H1 (cell line): ENCODE results near the gene RPL38. TPM values are rescaled to one million over a fixed set of nuclear protein-coding genes. Genes with fewer than 3 reads are reported as not detected.

Experiments
- CTCF ChIA-PET: fragments of 300-600 bp; sonication (Branson Sonifier 250); formaldehyde crosslinking; loops from one replicate; lab custom pipeline; 2021; ENCODE audit not compliant: partially characterized antibody; lab: Charles Lee
- POLR2A ChIA-PET: fragments of 300-600 bp; sonication (Branson Sonifier 250); formaldehyde crosslinking; loops from one replicate; lab custom pipeline; 2021; ENCODE audit warnings: inconsistent platforms; ENCODE audit not compliant: partially characterized antibody; lab: Charles Lee
- DNase-seq, 2 experiments: peaks; one replicate each; pipeline versions ENCODE4 v3.0.0 to v3.0.0-alpha.2; 2010 to 2022; ENCODE audit warnings: low spot score in 2 of 2, low read depth in 1 of 2, mixed read lengths in 1 of 2
- FAIRE-seq: peaks from 2 replicates; lab custom pipeline; 2011; peaks lifted over from hg19 to GRCh38; lab: Jason Lieb, UNC
- H2AFZ ChIP-seq: 2 replicates; pipeline ENCODE4 v1.8.1; 2012; ENCODE audit warnings: low read length, inconsistent platforms
- H2AK5ac ChIP-seq: 2 replicates; pipeline ENCODE4 v1.6.1; 2013; ENCODE audit warnings: low read depth, low read length
- H2BK120ac ChIP-seq: replicated peaks from 2 replicates; pipeline ENCODE3; 2013; ENCODE audit warnings: low read depth, low read length, inconsistent platforms
- H2BK12ac ChIP-seq: 2 replicates; pipeline ENCODE4 v1.6.1; 2013; ENCODE audit warnings: low read depth, low read length
- H2BK15ac ChIP-seq: 2 replicates; pipeline ENCODE4 v1.6.1; 2013; ENCODE audit warnings: low read length
- H2BK20ac ChIP-seq: 2 replicates; pipeline ENCODE4 v1.6.1; 2013; ENCODE audit warnings: low read length
- H2BK5ac ChIP-seq: 2 replicates; pipeline ENCODE4 v1.6.1; 2013; ENCODE audit warnings: low read depth, low read length
- H3K14ac ChIP-seq: 2 replicates; pipeline ENCODE4 v1.6.1; 2013; ENCODE audit warnings: inconsistent platforms; ENCODE audit not compliant: insufficient read length
- H3K18ac ChIP-seq: 2 replicates; pipeline ENCODE4 v1.6.1; 2013; ENCODE audit warnings: low read length; ENCODE audit errors: extremely low read depth
- H3K23ac ChIP-seq: 2 replicates; pipeline ENCODE4 v1.6.1; 2013; ENCODE audit warnings: inconsistent platforms; ENCODE audit not compliant: insufficient read length
- H3K23me2 ChIP-seq: 2 replicates; pipeline ENCODE4 v1.6.1; 2013; ENCODE audit warnings: low read depth, low read length
- H3K27ac ChIP-seq: 2 replicates; pipeline ENCODE4 v1.6.1; 2011; ENCODE audit warnings: low read depth, low read length, inconsistent platforms
- H3K27me3 ChIP-seq, 4 experiments: replicated peaks in 1 of 4; 1 replicate in 1 of 4; 2 replicates in 3 of 4; pipeline versions ENCODE4 v1.6.1 to v1.8.1; 2011 to 2013; ENCODE audit warnings: low read length in 3 of 4, mild to moderate bottlenecking in 3 of 4, inconsistent platforms in 2 of 4, mixed read lengths in 2 of 4, moderate library complexity in 1 of 4; ENCODE audit not compliant: control insufficient read depth in 3 of 4, insufficient read depth in 3 of 4; ENCODE audit errors: extremely low read depth in 1 of 4
- H3K36me3 ChIP-seq, 4 experiments: 2 replicates each; pipeline versions ENCODE4 v1.6.1 to v1.8.1; 2011 to 2013; ENCODE audit warnings: mild to moderate bottlenecking in 4 of 4, low read length in 3 of 4, moderate library complexity in 2 of 4, control low read depth in 1 of 4, inconsistent platforms in 1 of 4; ENCODE audit not compliant: insufficient read depth in 4 of 4, control insufficient read depth in 2 of 4
- H3K4ac ChIP-seq: replicated peaks from 2 replicates; pipeline ENCODE3; 2013; ENCODE audit warnings: low read length, low read depth, mixed read lengths, inconsistent platforms; ENCODE audit not compliant: insufficient read length
- H3K4me1 ChIP-seq, 4 experiments: replicated peaks in 1 of 4; 1 replicate in 1 of 4; 2 replicates in 3 of 4; pipeline versions ENCODE4 v1.6.1 to v1.8.1; 2011 to 2013; ENCODE audit warnings: low read length in 3 of 4, inconsistent platforms in 2 of 4, mixed read lengths in 1 of 4; ENCODE audit not compliant: insufficient read depth in 4 of 4, control insufficient read depth in 3 of 4
- H3K4me2 ChIP-seq, 2 experiments: 2 replicates each; pipeline versions ENCODE4 v1.6.1 to v1.8.1; 2011 to 2013; ENCODE audit warnings: low read depth in 2 of 2, low read length in 2 of 2, control low read depth in 1 of 2, inconsistent platforms in 1 of 2, mild to moderate bottlenecking in 1 of 2; ENCODE audit not compliant: insufficient read depth in 1 of 2
- H3K4me3 ChIP-seq, 4 experiments: fragments of 200-600, 300-600 bp in 1 of 4; sonication (generic), shearing (Covaris generic), sonication (Bioruptor Twin) in 1 of 4; 2 replicates each; pipeline versions ENCODE4 v1.5.1 to v1.8.1; 2011 to 2016; ENCODE audit warnings: low read length in 4 of 4, low read depth in 3 of 4, control low read depth in 2 of 4, inconsistent platforms in 2 of 4, mild to moderate bottlenecking in 2 of 4, mixed read lengths in 1 of 4, moderate library complexity in 1 of 4; ENCODE audit not compliant: insufficient read depth in 2 of 4; ENCODE audit errors: extremely low read depth in 1 of 4
- H3K56ac ChIP-seq: replicated peaks from 2 replicates; pipeline ENCODE3; 2013; ENCODE audit warnings: low read depth, mild to moderate bottlenecking, mixed read lengths, low read length, inconsistent platforms; ENCODE audit not compliant: insufficient read length
- H3K79me1 ChIP-seq: 2 replicates; pipeline ENCODE4 v1.6.1; 2013; ENCODE audit warnings: low read depth, low read length, control low read depth
- H3K79me2 ChIP-seq, 2 experiments: 2 replicates each; pipeline versions ENCODE4 v1.6.1 to v1.8.1; 2012 to 2013; ENCODE audit warnings: low read length in 2 of 2, mild to moderate bottlenecking in 2 of 2, inconsistent platforms in 1 of 2; ENCODE audit not compliant: insufficient read depth in 2 of 2, control insufficient read depth in 1 of 2
- H3K9ac ChIP-seq, 4 experiments: replicated peaks in 1 of 4; 1 replicate in 1 of 4; 2 replicates in 3 of 4; pipeline versions ENCODE4 v1.6.1 to v1.8.1; 2011 to 2013; ENCODE audit warnings: low read depth in 3 of 4, low read length in 3 of 4, control low read depth in 2 of 4, mild to moderate bottlenecking in 2 of 4, moderate library complexity in 2 of 4, inconsistent platforms in 1 of 4; ENCODE audit errors: extremely low read depth in 1 of 4
- H3K9me3 ChIP-seq, 2 experiments: 2 replicates each; pipeline versions ENCODE4 v1.6.1 to v1.8.1; 2012 to 2013; ENCODE audit warnings: mild to moderate bottlenecking in 2 of 2, moderate library complexity in 2 of 2, control low read depth in 1 of 2, inconsistent platforms in 1 of 2, low read depth in 1 of 2, low read length in 1 of 2, mixed read lengths in 1 of 2; ENCODE audit not compliant: insufficient read depth in 2 of 2
- H4K20me1 ChIP-seq, 2 experiments: replicated peaks in 1 of 2; 2 replicates each; pipeline versions ENCODE3 to v1.8.1; 2011 to 2013; ENCODE audit warnings: inconsistent platforms in 2 of 2, low read length in 2 of 2, mild to moderate bottlenecking in 1 of 2; ENCODE audit not compliant: insufficient read depth in 2 of 2, control insufficient read depth in 1 of 2
- H4K5ac ChIP-seq: 2 replicates; pipeline ENCODE4 v1.6.1; 2013; ENCODE audit warnings: low read length, low read depth, mixed read lengths, inconsistent platforms; ENCODE audit not compliant: insufficient read length
- H4K8ac ChIP-seq: 2 replicates; pipeline ENCODE4 v1.8.0; 2013; ENCODE audit warnings: mild to moderate bottlenecking, moderate library complexity, low read length, inconsistent platforms; ENCODE audit not compliant: insufficient read depth; ENCODE audit errors: extremely low read depth
- H4K91ac ChIP-seq: replicated peaks from 2 replicates; pipeline ENCODE3; 2013; ENCODE audit warnings: low read length, mixed read lengths, inconsistent platforms; ENCODE audit not compliant: insufficient read length
- BCL11A ChIP-seq, 2 experiments: IDR thresholded peaks; one replicate each; pipeline ENCODE4 v1.6.1; 2011; ENCODE audit warnings: low read depth in 2 of 2, low read length in 2 of 2, mild to moderate bottlenecking in 2 of 2
- CBX8 ChIP-seq: fragments of 300-800, 300-1000 bp; sonication (generic); IDR thresholded peaks from 2 replicates; pipeline ENCODE4 v1.7.1; 2016; ENCODE audit warnings: low read depth, low read length, borderline replicate concordance
- CEBPB ChIP-seq: IDR thresholded peaks from 2 replicates; pipeline ENCODE4 v1.6.1; 2012; ENCODE audit warnings: low read depth, low read length
- CHD1 ChIP-seq: IDR thresholded peaks from 2 replicates; pipeline ENCODE4 v1.6.1; 2012; ENCODE audit warnings: low read depth, low read length, improper control_type of control experiment
- E2F6 ChIP-seq: IDR thresholded peaks from 2 replicates; pipeline ENCODE4 v1.6.1; 2012; ENCODE audit warnings: inconsistent platforms
- KDM1A ChIP-seq: fragments of 200-600, 300-600 bp; sonication (generic); IDR thresholded peaks from 2 replicates; pipeline ENCODE4 v1.7.1; 2016; ENCODE audit warnings: mild to moderate bottlenecking, low read length, borderline replicate concordance
- RXRA ChIP-seq: IDR thresholded peaks from 2 replicates; pipeline ENCODE4 v1.6.1; 2011; ENCODE audit warnings: low read depth, mild to moderate bottlenecking, low read length, moderate library complexity; ENCODE audit not compliant: insufficient read depth
- SIRT6 ChIP-seq: IDR thresholded peaks from one replicate; pipeline ENCODE4 v1.7.1; 2012; ENCODE audit warnings: low read length, inconsistent platforms
- SP2 ChIP-seq: IDR thresholded peaks from 2 replicates; pipeline ENCODE4 v1.6.1; 2012; ENCODE audit warnings: mild to moderate bottlenecking, low read length, inconsistent platforms
- SUZ12 ChIP-seq: fragments of 200-600 bp; sonication (generic); IDR thresholded peaks from 2 replicates; pipeline ENCODE4 v1.6.1; 2012; ENCODE audit warnings: mild to moderate bottlenecking, inconsistent platforms, low read length, moderate library complexity, mixed read lengths
- TCF12 ChIP-seq: IDR thresholded peaks from 2 replicates; pipeline ENCODE4 v1.6.1; 2011; ENCODE audit warnings: low read depth, mild to moderate bottlenecking, low read length
- WGBS, 2 experiments: shearing (Covaris generic) in 1 of 2; methylation state at CpG; one replicate each; pipeline versions ENCODE4 v1.1.6 to v1.1.7; 2013 to 2015; ENCODE audit warnings: low lambda C conversion rate in 2 of 2, mixed read lengths in 2 of 2, inconsistent platforms in 1 of 2, low coverage in 1 of 2, missing lambda C conversion rate in 1 of 2; ENCODE audit not compliant: insufficient replicate concordance in 2 of 2, insufficient coverage in 1 of 2, insufficient read length in 1 of 2; ENCODE audit errors: extremely low coverage in 1 of 2, missing lambda C conversion rate in 1 of 2; 5-methylcytosine and 5-hydroxymethylcytosine counted together
- polyA plus RNA-seq, 7 experiments: library from polyadenylated mRNA; depleted of rRNA in 3 of 7; stranded (reverse) in 5 of 7; unstranded in 2 of 7; fragments of >200 nt in 5 of 7; fragments of 200-250 nt in 2 of 7; gene quantifications; 1 replicate in 5 of 7; 2 replicates in 1 of 7; 4 replicates in 1 of 7; pipeline versions ENCODE4 v1.2.1 to v1.2.3, GENCODE V29; 2011 to 2013; ENCODE audit warnings: missing spikeins in 2 of 7, mixed read lengths in 2 of 7
- total RNA-seq: library from RNA; stranded (reverse); fragmentation: NEBNext Ultra II Directional; extraction: Animal tissue kit (Norgen Biotek cat#: 25700); gene quantifications from 2 replicates; pipeline ENCODE4 v1.2.1, GENCODE V29; 2021

The RPL38 gene
- total and polyA plus RNA-seq, 2 of the 8 experiments (the other 6 are each of a cell fraction or from before 2014, with no cell fraction given), result 412 to 1,195 TPM

DNA sequence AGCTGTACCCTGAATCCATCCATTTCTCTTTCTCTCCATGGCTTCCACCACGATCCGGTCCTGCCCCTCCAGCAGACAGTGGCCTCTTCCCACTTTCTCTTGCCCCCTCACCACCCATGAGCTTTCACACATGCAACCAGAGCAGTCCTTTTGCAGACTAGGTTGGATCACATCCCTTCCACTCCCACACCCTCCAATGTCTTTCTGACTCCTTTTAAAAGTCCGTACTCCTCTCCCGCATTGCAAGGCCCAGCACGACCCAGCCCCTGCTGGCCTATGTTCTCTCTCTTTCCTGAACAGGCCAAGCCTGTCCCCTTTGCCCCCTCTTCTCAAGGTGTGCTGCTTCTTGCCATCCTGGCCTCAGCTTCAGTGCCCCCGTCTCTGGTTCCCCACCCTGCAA lies 48.1 kb downstream of the RPL38 start:
- H3K79me2 ChIP-seq, result no peaks in the 10 kb centered on the region
- no peak for DNase-seq
- H3K4me2 ChIP-seq, result no peak overlapping the region
- peaks cover 0 to 4% of the 10 kb centered on the region in 2 experiments for H4K20me1 ChIP-seq
- no peaks in the 10 kb centered on the region for H3K23me2 ChIP-seq
- no peak overlapping the region for H3K27ac ChIP-seq
- no peak overlapping the region for H2AFZ ChIP-seq
- H4K8ac ChIP-seq, result no peak overlapping the region
- WGBS, 2 experiments, result 95% methylated on average over 6 of the region's 6 CpGs; no CpG with 5 or more reads in 1 of the 2 experiments
- H3K79me1 ChIP-seq, result no peaks in the 10 kb centered on the region
- H2BK12ac ChIP-seq, result 0 out of 2 replicates have a peak overlapping the region, but pooled peaks have one; percentile 17
- FAIRE-seq, result no peak
- ChIA-PET CTCF (interaction anchor here (0.8 to 2.4 kb wide), 3 partner anchors 9 to 70 kb away, joined by 3 to 11 read pairs (median 7); no protein-coding TSS in a partner anchor), POLR2A (interaction anchor here (0.7 to 2.8 kb wide), 3 partner anchors 9 to 40 kb away, joined by 3 to 9 read pairs (median 6); no protein-coding TSS in a partner anchor)
- no peak overlapping the region for H2BK5ac ChIP-seq
- H3K4me3 ChIP-seq, result no peak overlapping the region
- 0 out of 2 replicates have a peak overlapping the region, but pooled peaks have one; percentile 48 for H2BK20ac ChIP-seq
- no peaks in the 10 kb centered on the region for H3K27me3 ChIP-seq
- H2AK5ac ChIP-seq, result no peak overlapping the region
- no peak overlapping the region for H2BK15ac ChIP-seq
- H3K9me3 ChIP-seq, result 0 out of 4 replicates have a peak, but pooled peaks cover 0 to 4% of the 10 kb centered on the region in 2 experiments
- H3K4ac ChIP-seq, result no peak overlapping the region
- no peak overlapping the region for H3K56ac ChIP-seq
- H3K36me3 ChIP-seq, result no peaks in the 10 kb centered on the region
- no peak overlapping the region for H4K5ac ChIP-seq
- H3K9ac ChIP-seq, result no peak overlapping the region; a peak in 1 of 7 replicates
- H3K14ac ChIP-seq, result no peak overlapping the region
- peaks cover 0 to 11% (median 0%) of the 10 kb centered on the region in 4 experiments; a peak in 4 of 7 replicates for H3K4me1 ChIP-seq
- peak overlapping the region; percentile 42 for H4K91ac ChIP-seq
- no peak overlapping the region for H2BK120ac ChIP-seq
- H3K18ac ChIP-seq, result no peak overlapping the region; the same call in none of the 2 replicates
- no peak overlapping the region for H3K23ac ChIP-seq
- TF ChIP-seq SUZ12 (no peak), KDM1A (no peak), TCF12 (no peak), SP2 (no peak), RXRA (no peak), CEBPB (no peak), CBX8 (no peak), BCL11A (IDR thresholded peaks at IDR 0.05; ENCODE audit: low read depth in 2 of 2, low read length in 2 of 2) (no peak), SIRT6 (no peak), CHD1 (no peak), E2F6 (no peak)
